HEK293 (cell line): ENCODE measurements around the gene ZNF521.
A peak's percentile ranks its signal among the peaks of the same experiment; 100 is the strongest.

Source experiments
- CTCF ChIA-PET: fragments of 350-600 bp; formaldehyde crosslinking; extraction: SDS; loops from one replicate; lab custom pipeline; 2021; ENCODE audit warnings: antibody characterized with exemption; lab: Yijun Ruan, JAX
- POLR2A ChIA-PET: fragments of 300-600 bp; formaldehyde crosslinking; extraction: SDS; loops from one replicate; lab custom pipeline; 2020; ENCODE audit warnings: antibody characterized with exemption, inconsistent platforms; lab: Yijun Ruan, JAX
- H3K27ac ChIP-seq: fragments of 200-500 bp; sonication (Bioruptor generic); 2 replicates; pipeline ENCODE4 v1.5.1; 2014; ENCODE audit warnings: low read depth, low read length, control low read depth, inconsistent platforms; ENCODE audit errors: extremely low read depth
- H3K36me3 ChIP-seq, 2 experiments: fragments of 200-500 bp in 1 of 2; sonication (Bioruptor generic) in 1 of 2; 1 replicate in 1 of 2; 2 replicates in 1 of 2; pipeline ENCODE4 v1.5.1; 2014 to 2017; ENCODE audit warnings: inconsistent platforms in 2 of 2, low read length in 2 of 2; ENCODE audit not compliant: control insufficient read depth in 2 of 2, insufficient read depth in 1 of 2
- H3K4me1 ChIP-seq: fragments of 200-500 bp; sonication (Bioruptor generic); 2 replicates; pipeline ENCODE4 v1.5.1; 2014; ENCODE audit warnings: mild to moderate bottlenecking, low read length, inconsistent platforms; ENCODE audit not compliant: control insufficient read depth, insufficient read depth
- H3K4me3 ChIP-seq: 2 replicates; pipeline ENCODE4 v1.5.1; 2011; ENCODE audit warnings: low read depth, mild to moderate bottlenecking, control low read depth, low read length, moderate library complexity
- H3K9me3 ChIP-seq: fragments of 200-500 bp; sonication (Bioruptor generic); 2 replicates; pipeline ENCODE4 v1.5.1; 2014; ENCODE audit warnings: low read depth, low read length, inconsistent platforms; ENCODE audit not compliant: control insufficient read depth, insufficient read depth
- BCL11B ChIP-seq: fragments of 450-650 bp; formaldehyde crosslinking; IDR thresholded peaks from 2 replicates; pipeline ENCODE4 v1.5.1; 2016; ENCODE audit warnings: low read depth, missing biosample characterization, missing genetic modification characterization
- PBX3 ChIP-seq: sonication (generic); formaldehyde crosslinking; IDR thresholded peaks from 2 replicates; pipeline ENCODE4 v1.8.1; 2022; ENCODE audit warnings: mild to moderate bottlenecking, moderate library complexity, missing genetic modification reagents
- SETDB1 ChIP-seq: IDR thresholded peaks from one replicate; pipeline ENCODE4 v1.6.1; 2017; ENCODE audit warnings: mild to moderate bottlenecking, low read length, moderate library complexity, mixed read lengths; ENCODE audit not compliant: insufficient read length
- ZBTB1 ChIP-seq: fragments of 450-650 bp; formaldehyde crosslinking; IDR thresholded peaks from 2 replicates; pipeline ENCODE4 v1.5.1; 2016; ENCODE audit warnings: missing biosample characterization, missing genetic modification characterization
- ZIC2 ChIP-seq: fragments of 450-650 bp; formaldehyde crosslinking; IDR thresholded peaks from 2 replicates; pipeline ENCODE4 v1.5.1; 2016; ENCODE audit warnings: missing biosample characterization, missing genetic modification characterization
- ZNF112 ChIP-seq: fragments of 450-650 bp; formaldehyde crosslinking; IDR thresholded peaks from 2 replicates; pipeline ENCODE4 v1.5.0; 2017; ENCODE audit warnings: missing biosample characterization, missing genetic modification characterization
- ZNF175 ChIP-seq: fragments of 450-650 bp; formaldehyde crosslinking; IDR thresholded peaks from 2 replicates; pipeline ENCODE4 v1.5.1; 2016; ENCODE audit warnings: missing biosample characterization, missing genetic modification characterization
- ZNF324 ChIP-seq: fragments of 450-650 bp; formaldehyde crosslinking; IDR thresholded peaks from 2 replicates; pipeline ENCODE4 v1.5.1; 2016; ENCODE audit warnings: missing biosample characterization, missing genetic modification characterization
- ZNF777 ChIP-seq: fragments of 450-650 bp; formaldehyde crosslinking; IDR thresholded peaks from 2 replicates; pipeline ENCODE4 v1.5.1; 2017; ENCODE audit warnings: missing biosample characterization, missing genetic modification characterization, borderline replicate concordance
- ZNF837 ChIP-seq: fragments of 450-650 bp; formaldehyde crosslinking; IDR thresholded peaks from 2 replicates; pipeline ENCODE4 v1.5.1; 2016; ENCODE audit warnings: missing biosample characterization, missing genetic modification characterization
- TF ChIP-seq, protein P1 (sequence below): fragments of 450-650 bp; formaldehyde crosslinking; IDR thresholded peaks from 2 replicates; pipeline ENCODE4 v1.5.1; 2017; ENCODE audit warnings: missing biosample characterization, missing genetic modification characterization
- TF ChIP-seq, protein P2 (sequence below): fragments of 450-650 bp; formaldehyde crosslinking; IDR thresholded peaks from 2 replicates; pipeline ENCODE4 v1.5.1; 2016; ENCODE audit warnings: missing biosample characterization, missing genetic modification characterization
- TF ChIP-seq, protein P3 (sequence below): fragments of 450-650 bp; formaldehyde crosslinking; IDR thresholded peaks from 2 replicates; pipeline ENCODE4 v1.5.1; 2016; ENCODE audit warnings: missing biosample characterization, missing genetic modification characterization, low read depth

Gene ZNF521

DNA sequence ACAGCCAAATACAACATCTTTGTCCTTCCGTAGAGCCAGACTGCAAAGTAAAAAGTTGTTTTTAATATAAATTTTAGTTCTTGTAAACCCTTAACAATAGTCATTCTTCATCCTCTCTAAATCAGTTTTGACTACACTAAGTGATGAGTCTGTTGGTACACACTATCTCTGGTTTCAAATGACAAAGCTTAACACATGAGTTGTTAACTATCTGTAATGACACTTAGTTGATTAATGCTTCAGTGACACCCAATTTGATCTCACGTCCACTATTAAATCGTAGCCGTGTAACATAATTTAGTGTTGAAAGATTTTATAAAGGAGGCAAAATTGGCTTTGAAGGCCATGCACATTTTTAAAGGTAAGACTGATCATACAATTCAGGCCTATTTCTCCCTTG is 181.6 kb downstream of the ZNF521 start:
- CTCF ChIA-PET = no interaction called here
- Histone ChIP-seq H3K27ac (no peak overlapping the region), H3K4me3 (no peak overlapping the region), H3K4me1 (no peaks in the 10 kb centered on the region), H3K36me3 (no peaks in the 10 kb centered on the region)
- TF ChIP-seq ZNF175 (tag by site-specific recombination) = no peak
- TF ChIP-seq, protein P1, sequence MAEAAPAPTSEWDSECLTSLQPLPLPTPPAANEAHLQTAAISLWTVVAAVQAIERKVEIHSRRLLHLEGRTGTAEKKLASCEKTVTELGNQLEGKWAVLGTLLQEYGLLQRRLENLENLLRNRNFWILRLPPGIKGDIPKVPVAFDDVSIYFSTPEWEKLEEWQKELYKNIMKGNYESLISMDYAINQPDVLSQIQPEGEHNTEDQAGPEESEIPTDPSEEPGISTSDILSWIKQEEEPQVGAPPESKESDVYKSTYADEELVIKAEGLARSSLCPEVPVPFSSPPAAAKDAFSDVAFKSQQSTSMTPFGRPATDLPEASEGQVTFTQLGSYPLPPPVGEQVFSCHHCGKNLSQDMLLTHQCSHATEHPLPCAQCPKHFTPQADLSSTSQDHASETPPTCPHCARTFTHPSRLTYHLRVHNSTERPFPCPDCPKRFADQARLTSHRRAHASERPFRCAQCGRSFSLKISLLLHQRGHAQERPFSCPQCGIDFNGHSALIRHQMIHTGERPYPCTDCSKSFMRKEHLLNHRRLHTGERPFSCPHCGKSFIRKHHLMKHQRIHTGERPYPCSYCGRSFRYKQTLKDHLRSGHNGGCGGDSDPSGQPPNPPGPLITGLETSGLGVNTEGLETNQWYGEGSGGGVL (tag by site-specific recombination) = no peak
- TF ChIP-seq, all 188 proteins: peak for 0
- no peaks in the 10 kb centered on the region for H3K9me3 ChIP-seq
- POLR2A ChIA-PET = no interaction called here

DNA sequence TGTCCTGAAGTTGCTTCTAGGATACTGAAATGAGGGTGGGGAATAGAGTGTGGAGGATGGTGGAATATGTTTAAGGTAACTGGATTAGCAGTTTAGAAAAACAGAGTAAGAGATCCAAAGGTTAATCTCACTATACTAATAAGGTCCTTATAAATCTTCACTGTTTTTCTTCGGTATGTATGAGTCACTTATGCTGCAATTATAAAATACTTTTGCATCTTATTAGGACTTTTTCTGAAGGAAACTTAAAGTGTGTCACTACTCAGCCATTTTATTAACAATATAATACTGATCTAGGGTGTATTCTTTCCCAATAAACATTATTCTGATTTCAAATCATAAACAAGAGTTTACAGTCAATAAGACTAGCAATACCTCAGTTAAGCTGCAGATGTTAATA is 182.3 kb downstream of the ZNF521 start:
- ChIA-PET POLR2A (no interaction called here), CTCF (no interaction called here)
- H3K9me3 ChIP-seq = no peaks in the 10 kb centered on the region
- no peaks in the 10 kb centered on the region for H3K36me3 ChIP-seq
- H3K27ac ChIP-seq = no peak overlapping the region
- no peaks in the 10 kb centered on the region for H3K4me1 ChIP-seq
- H3K4me3 ChIP-seq = no peak overlapping the region
- no peak for TF ChIP-seq ZNF324
- TF ChIP-seq PBX3 = no peak
- no peak for TF ChIP-seq ZNF112 (tag by site-specific recombination)
- no peak for TF ChIP-seq ZNF777 (tag by site-specific recombination)

GRCh38 chr18:25167612-25168410 is 184.2 kb downstream of the ZNF521 start:
- CTCF ChIA-PET = no interaction called here
- no peaks in the 10 kb centered on the region for H3K9me3 ChIP-seq
- TF ChIP-seq, protein P2, sequence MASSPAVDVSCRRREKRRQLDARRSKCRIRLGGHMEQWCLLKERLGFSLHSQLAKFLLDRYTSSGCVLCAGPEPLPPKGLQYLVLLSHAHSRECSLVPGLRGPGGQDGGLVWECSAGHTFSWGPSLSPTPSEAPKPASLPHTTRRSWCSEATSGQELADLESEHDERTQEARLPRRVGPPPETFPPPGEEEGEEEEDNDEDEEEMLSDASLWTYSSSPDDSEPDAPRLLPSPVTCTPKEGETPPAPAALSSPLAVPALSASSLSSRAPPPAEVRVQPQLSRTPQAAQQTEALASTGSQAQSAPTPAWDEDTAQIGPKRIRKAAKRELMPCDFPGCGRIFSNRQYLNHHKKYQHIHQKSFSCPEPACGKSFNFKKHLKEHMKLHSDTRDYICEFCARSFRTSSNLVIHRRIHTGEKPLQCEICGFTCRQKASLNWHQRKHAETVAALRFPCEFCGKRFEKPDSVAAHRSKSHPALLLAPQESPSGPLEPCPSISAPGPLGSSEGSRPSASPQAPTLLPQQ (tag by site-specific recombination) = no peak
- TF ChIP-seq SETDB1 (no peak), ZNF837 (no peak), ZNF175 (tag by site-specific recombination) (no peak), ZIC2 (peak; percentile 51; the same call in 1 of the 2 replicates), ZBTB1 (no peak), BCL11B (tag by site-specific recombination) (no peak)
- TF ChIP-seq, protein P3, sequence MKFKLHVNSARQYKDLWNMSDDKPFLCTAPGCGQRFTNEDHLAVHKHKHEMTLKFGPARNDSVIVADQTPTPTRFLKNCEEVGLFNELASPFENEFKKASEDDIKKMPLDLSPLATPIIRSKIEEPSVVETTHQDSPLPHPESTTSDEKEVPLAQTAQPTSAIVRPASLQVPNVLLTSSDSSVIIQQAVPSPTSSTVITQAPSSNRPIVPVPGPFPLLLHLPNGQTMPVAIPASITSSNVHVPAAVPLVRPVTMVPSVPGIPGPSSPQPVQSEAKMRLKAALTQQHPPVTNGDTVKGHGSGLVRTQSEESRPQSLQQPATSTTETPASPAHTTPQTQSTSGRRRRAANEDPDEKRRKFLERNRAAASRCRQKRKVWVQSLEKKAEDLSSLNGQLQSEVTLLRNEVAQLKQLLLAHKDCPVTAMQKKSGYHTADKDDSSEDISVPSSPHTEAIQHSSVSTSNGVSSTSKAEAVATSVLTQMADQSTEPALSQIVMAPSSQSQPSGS = no peak
- no peak overlapping the region for H3K4me3 ChIP-seq
- no peaks in the 10 kb centered on the region for H3K36me3 ChIP-seq
- POLR2A ChIA-PET = no interaction called here
- H3K4me1 ChIP-seq = no peaks in the 10 kb centered on the region
- H3K27ac ChIP-seq = no peak overlapping the region
